AG04450 (cell line): ENCODE measurements around the gene CACNA2D3. TPM values are rescaled to one million over a fixed set of nuclear protein-coding genes. Genes with fewer than 3 reads are reported as not detected.
A peak's percentile ranks its signal among the peaks of the same experiment; 100 is the strongest.

Source experiments
- CTCF ChIA-PET: fragments of 300-600, 350-600 bp; formaldehyde crosslinking; extraction: SDS; loops from one replicate; lab custom pipeline; 2022; ENCODE audit warnings: antibody characterized with exemption, inconsistent platforms; lab: Charles Lee
- POLR2A ChIA-PET: fragments of 350-600 bp; formaldehyde crosslinking; extraction: SDS; loops from one replicate; lab custom pipeline; 2021; ENCODE audit warnings: antibody characterized with exemption, inconsistent platforms; lab: Yijun Ruan, JAX
- DNase-seq: peaks from one replicate; pipeline ENCODE4 v3.0.0-alpha.2; 2011; ENCODE audit warnings: low read depth, low spot score
- H3K27ac ChIP-seq: one replicate; pipeline ENCODE4 v1.5.1; 2012; ENCODE audit warnings: low read depth, low read length, control low read depth
- H3K27me3 ChIP-seq: one replicate; pipeline ENCODE4 v1.6.0; 2012; ENCODE audit warnings: low read length; ENCODE audit not compliant: control insufficient read depth, insufficient read depth
- H3K4me3 ChIP-seq: 2 replicates; pipeline ENCODE4 v1.5.1; 2011; ENCODE audit warnings: mild to moderate bottlenecking, low read depth, low read length, control low read depth
- H3K9me3 ChIP-seq: 2 replicates; pipeline ENCODE4 v1.5.1; 2012; ENCODE audit warnings: low read length; ENCODE audit not compliant: control insufficient read depth, insufficient read depth
- CTCF ChIP-seq: IDR thresholded peaks from 2 replicates; pipeline ENCODE4 v1.5.1; 2011; ENCODE audit warnings: low read depth, low read length, control low read depth, inconsistent platforms
- polyA plus RNA-seq: library from polyadenylated mRNA; depleted of rRNA; stranded (reverse); fragments of >200 nt; gene quantifications from 2 replicates; pipeline ENCODE4 v1.2.3, GENCODE V29; 2011

Gene CACNA2D3
- polyA plus RNA-seq, 1 experiment = 0.32 TPM

DNA sequence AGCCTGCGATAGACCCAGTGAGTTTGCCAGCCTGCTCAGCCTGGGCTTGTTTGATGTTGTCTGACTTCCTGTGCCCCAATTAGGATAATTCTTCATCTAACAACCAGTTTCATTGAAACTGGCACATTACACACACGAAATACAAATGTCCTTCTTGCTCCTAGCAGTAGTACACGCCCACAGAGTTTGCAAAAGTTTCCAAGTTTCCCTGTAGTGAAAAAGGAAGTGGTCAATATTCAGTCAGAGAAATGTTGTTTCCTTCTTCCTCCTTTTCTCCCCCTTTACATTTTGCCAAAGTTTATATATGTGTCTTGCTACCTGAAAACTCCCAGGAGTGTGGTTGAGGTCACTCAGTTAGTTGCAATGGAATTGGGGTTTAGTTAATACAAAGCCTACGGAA lies 863.9 kb downstream of the CACNA2D3 start:
- DNase-seq = no peak
- ChIA-PET CTCF (no interaction called here), POLR2A (no interaction called here)
- Histone ChIP-seq H3K27ac (no peak overlapping the region), H3K9me3 (no peaks in the 10 kb centered on the region), H3K27me3 (no peaks in the 10 kb centered on the region), H3K4me3 (no peak overlapping the region)
- no peak for TF ChIP-seq CTCF

- POLR2A ChIA-PET = interaction anchor here (1.4 kb wide), 1 partner anchor 96 kb away, joined by 4 read pairs; no protein-coding TSS in a partner anchor
These were observed 865.4 kb downstream of the CACNA2D3 start for GRCh38 chr3:54987719-54988118.

GRCh38 chr3:54988302-54988837 lies 866.0 kb downstream of the CACNA2D3 start:
- Histone ChIP-seq H3K4me3 (no peak overlapping the region), H3K27ac (peak overlapping the region; percentile 31), H3K9me3 (no peaks in the 10 kb centered on the region), H3K27me3 (no peaks in the 10 kb centered on the region)
- no peak for TF ChIP-seq CTCF
- ChIA-PET CTCF (interaction anchor here (1.2 to 1.6 kb wide), 3 partner anchors 11 to 135 kb away, joined by 3 to 5 read pairs (median 5); no protein-coding TSS in a partner anchor), POLR2A (interaction anchor here (0.8 to 1.4 kb wide), 2 partner anchors 11 to 97 kb away, joined by 3 to 4 read pairs; no protein-coding TSS in a partner anchor)
- no peak for DNase-seq

More at GRCh38 chr3:54987719-54988118, 865.4 kb downstream of the CACNA2D3 start:
- H3K27ac ChIP-seq = no peak overlapping the region
- no peaks in the 10 kb centered on the region for H3K27me3 ChIP-seq
- no peak for TF ChIP-seq CTCF
- no peaks in the 10 kb centered on the region for H3K9me3 ChIP-seq
- CTCF ChIA-PET = interaction anchor here (1.2 to 1.6 kb wide), 3 partner anchors 12 to 135 kb away, joined by 3 to 5 read pairs (median 5); no protein-coding TSS in a partner anchor
- DNase-seq = no peak
- no peak overlapping the region for H3K4me3 ChIP-seq

DNA sequence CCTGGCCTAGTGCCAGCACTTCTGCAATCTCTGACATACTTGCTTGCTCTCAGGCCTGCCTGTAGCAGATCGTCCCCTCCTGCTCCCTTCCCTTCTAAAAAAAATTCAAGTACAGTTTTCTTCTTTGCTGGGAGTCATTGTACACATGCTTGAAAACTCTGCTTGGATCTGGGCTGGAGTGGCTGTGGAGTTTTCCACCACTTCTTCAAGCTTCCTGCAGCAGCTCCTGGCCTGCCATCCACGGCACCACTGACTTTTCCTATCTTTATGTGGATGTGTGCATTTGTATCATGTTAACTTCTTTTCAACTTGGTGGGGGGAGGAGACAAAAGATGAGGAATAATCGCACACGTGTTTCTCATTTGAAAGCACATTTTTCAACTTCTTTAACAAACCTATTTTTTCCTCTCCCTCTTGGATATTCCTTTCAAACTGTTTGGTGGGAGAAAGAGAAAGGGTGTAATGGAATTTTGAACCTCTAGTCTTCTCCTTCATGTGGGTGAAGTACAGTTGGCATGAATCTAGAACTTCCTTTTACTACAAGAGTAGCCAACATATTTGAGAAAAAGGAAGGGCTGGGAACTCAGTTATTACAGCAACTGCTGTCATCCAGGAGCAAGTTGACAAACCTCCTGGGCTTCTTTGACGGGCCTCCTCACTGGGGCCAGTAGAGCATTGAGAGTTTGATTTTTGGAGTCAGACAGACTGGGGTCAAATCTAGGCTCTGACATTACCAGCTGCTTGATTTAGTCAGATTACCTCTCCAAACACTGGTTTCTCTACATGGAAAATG lies 866.7 kb downstream of the CACNA2D3 start:
- TF ChIP-seq CTCF = no peak
- H3K27me3 ChIP-seq = no peaks in the 10 kb centered on the region
- no peak overlapping the region for H3K4me3 ChIP-seq
- DNase-seq = peak; percentile 85
- H3K27ac ChIP-seq = peak overlapping the region; percentile 12
- ChIA-PET POLR2A (interaction anchor here (0.8 to 1.4 kb wide), 2 partner anchors 10 to 97 kb away, joined by 3 to 4 read pairs; no protein-coding TSS in a partner anchor), CTCF (interaction anchor here (1.2 to 1.6 kb wide), 3 partner anchors 10 to 136 kb away, joined by 3 to 5 read pairs (median 5); no protein-coding TSS in a partner anchor)
- no peaks in the 10 kb centered on the region for H3K9me3 ChIP-seq
